NCI-H187 treated with DMSO at 0.1 percent for 48 hours (cell line): ENCODE results near the gene RESP18.
"Not testable (repeated sequence)": the region's sequence is repeated elsewhere in the genome, so short reads cannot be mapped to it uniquely, and the experiment has no call there.

Experiments
- DNase-seq: peaks from one replicate; lab custom pipeline; 2025; lab: John Stamatoyannopoulos, UW

RESP18 gene

GRCh38 chr2:219291910-219292490, 40.5 kb downstream of the RESP18 start:
- DNase-seq, result no peak

- DNase-seq, result no peak
These were observed 41.1 kb downstream of the RESP18 start for GRCh38 chr2:219291394-219291793.

DNA sequence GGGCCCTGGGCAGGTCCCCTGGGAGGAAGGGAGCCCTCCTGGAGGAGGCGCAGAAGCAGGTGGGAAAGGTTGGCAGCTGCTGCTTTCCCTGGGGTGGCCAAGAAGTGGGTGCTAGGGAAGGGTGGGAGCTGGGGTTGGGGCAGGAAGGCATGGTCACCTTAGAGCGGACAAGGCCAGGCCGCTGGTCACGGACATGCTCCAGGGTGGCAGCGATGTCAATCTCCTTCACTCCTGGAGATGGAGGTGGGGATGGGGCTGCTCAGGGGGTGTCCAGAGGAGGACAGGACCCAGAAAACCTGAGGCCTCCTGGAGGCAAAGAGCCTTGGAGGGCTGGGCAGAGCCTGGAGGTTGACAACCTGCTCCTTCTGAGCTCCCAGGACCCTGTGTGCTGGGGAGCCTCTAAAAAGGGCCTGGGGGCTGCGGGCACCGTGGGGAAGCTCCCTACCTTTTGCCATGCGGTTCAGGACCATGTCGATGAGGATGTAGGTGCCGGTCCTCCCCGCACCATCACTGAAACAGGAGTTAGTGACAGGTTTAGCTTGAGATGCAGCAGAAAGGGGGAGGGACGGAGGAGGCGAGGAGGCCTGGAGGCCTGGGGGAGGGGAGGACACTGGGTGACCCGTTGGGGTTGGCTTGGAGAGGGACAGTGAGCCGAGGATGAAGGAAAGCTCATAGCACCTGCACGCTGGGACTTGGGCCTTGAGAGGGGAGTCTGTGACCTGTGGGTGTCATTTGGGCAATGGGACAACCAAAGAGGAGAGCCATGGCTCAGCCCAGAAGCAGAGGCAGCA, 42.0 kb downstream of the RESP18 start:
- DNase-seq, result no peak

GRCh38 chr2:219289537-219290361, 42.8 kb downstream of the RESP18 start:
- DNase-seq, result no peak

DNA sequence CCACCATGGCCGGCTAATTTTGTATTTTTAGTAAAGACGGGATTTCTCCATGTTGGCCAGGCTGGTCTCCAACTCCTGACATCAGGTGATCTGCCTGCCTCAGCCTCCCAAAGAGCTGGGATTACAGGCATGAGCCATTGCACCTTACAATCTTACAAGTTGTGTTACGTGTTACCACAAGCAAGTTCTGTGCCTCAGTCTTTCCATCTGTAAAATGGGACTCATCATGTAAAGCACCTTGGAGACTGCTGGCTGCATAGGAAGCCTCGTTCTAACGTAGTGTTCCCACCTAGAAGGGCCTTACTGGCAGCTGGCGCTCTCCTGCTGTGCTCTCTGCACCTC, 43.4 kb downstream of the RESP18 start:
- no peak for DNase-seq

- no peak for DNase-seq
These were observed 44.8 kb downstream of the RESP18 start for GRCh38 chr2:219287580-219288265.

GRCh38 chr2:219287116-219287440, 45.5 kb downstream of the RESP18 start:
- not testable (repeated sequence) for DNase-seq

- DNase-seq, result no peak
These were observed 46.0 kb downstream of the RESP18 start for GRCh38 chr2:219286436-219287115.

- no peak for DNase-seq
These were observed 46.6 kb downstream of the RESP18 start for GRCh38 chr2:219285894-219286425.

GRCh38 chr2:219285373-219285735, 47.2 kb downstream of the RESP18 start:
- DNase-seq, result no peak

GRCh38 chr2:219284501-219285372, 47.8 kb downstream of the RESP18 start:
- no peak for DNase-seq

DNA sequence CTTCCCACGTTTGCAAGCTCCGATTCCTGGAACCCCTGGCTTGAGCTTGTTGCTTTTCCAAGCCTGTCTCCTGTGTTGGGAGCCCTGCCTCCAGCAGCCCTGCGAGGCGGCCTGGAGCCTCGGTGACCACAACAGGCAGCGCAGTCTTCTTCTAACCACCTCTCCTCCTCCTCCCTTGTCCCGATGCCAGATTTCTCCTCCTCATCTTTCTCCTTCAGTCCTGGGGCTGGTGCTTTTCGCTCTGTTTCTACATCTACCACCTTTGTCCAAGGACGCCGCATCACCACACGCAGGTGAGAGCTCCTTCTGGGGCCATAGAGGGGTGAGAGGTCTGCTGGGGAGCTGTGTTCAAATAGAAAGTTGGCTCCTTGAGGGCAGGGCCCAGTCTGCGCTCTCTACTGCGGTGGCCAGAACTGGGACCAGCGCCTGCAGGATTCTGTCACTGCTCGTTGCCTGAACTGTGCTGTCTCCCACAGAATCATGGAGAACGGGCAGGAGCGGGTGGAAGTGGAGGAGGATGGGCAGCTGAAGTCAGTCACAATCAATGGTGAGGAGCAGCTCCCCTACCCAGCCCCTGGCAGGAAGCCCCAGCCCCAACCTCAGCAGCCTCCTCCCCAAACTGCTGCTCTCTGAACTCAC, 49.5 kb downstream of the RESP18 start:
- DNase-seq, result no peak

DNA sequence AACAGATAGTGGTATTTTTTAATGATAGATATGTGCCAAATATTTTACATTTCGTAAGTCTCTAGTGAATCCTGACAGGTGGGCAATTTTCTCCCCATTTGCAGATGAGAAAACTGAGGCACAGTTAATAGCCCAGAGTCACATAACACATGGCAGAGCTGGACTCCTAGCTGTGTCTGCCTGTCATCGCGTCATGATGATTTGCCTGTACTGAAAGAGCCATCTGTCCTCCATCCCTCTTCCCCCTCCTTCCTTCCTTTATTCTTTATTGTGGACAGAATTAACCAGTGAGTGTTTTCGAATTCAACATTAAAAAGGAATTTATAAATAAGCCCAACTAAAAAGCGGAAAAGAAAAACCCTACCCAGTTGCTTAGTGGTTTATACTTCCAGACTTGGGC, 50.2 kb downstream of the RESP18 start:
- DNase-seq, result no peak

- DNase-seq, result no peak
These were observed 51.0 kb downstream of the RESP18 start for GRCh38 chr2:219281588-219281987.

DNA sequence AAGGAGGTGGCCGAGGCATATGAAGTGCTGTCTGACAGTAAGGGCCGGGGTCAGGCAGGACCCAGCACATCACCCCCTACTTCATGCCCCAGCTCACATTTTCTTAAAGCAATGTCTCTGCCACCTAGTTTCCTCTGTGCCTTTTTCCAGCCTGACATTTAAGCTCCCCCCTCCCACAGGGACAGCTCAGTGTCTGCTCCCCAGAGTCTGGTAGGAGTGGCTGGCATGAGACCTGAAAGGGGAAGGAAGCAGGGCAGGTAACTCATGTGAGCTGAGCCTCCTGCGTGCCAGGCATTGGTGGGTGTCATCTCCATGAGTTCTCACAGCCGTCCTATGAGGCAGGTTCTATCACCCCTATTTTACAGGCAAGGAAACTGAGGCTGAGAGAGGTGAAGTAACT, 51.9 kb downstream of the RESP18 start:
- DNase-seq, result no peak

GRCh38 chr2:219279916-219280516, 52.5 kb downstream of the RESP18 start:
- no peak for DNase-seq

DNA sequence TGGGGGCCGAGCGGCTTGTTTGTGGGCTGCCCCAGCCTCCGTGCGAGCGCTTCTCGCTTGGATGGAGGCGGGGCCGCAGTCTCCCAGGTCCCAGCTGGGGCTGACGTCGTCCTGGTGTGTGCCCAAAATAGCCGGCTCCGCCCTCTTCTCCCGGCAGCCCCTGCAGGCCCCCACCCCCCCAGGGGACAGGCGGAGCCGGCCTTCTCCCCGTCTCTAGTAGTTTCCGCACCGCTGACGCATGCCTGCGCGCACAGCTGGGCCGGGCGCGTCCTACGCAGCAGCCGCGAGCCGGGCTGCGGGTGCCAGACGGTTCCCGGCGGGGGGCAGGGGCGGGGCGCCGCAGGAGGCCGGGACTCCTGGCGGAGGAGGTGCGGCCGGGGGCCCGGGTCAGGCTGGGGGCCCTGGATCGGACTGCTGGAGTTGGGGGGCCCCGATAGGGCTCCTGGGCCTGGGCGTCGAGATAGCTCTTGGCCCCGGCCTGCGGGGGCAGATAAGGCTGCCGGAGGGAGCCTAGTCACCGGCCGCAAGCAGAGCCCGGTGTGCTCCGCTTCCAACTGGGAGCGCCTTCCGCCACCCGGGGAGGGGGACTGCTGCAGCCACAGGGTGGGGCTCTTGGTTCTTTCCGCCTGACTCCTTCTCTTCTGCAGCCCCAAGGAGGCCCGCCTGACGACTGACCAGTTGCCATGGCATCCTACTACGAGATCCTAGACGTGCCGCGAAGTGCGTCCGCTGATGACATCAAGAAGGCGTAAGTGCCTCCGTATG, 53.2 kb downstream of the RESP18 start, which contains the start of gene DNAJB2:
Gene DNAJB2 (plus strand): TSS at position 216 of the 765 bp plus-strand sequence. CDS start 468 bp downstream, at position 684.
- DNase-seq, result peak; percentile 63

DNA sequence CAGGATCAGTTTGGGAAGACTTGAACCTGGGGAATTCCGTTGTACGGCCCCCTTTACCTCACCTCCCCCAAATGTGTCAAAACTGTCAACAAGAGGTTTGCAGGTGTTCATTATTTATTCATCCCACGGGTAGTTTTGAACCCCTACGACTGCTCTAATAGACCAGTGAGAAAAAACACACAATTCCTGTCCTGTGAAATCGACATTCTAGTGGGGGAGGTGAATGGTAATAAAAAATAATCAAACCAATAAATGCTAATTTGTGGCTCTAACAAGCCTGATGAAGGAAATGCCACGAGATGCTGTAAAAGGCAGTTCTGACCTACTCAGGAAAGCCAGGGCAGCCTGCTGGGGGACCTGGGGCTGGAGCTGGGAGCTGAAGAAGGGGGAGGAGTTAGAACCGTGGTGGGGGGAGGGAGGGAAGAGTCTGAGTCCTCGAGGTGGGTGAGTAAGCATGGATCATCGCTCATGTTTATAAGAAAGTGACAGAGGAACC, 53.8 kb downstream of the RESP18 start:
- DNase-seq, result no peak
